Measurements from ENCODE around the gene LRRC56.
"Not testable (repeated sequence)": the region's sequence is repeated elsewhere in the genome, so short reads cannot be mapped to it uniquely, and the experiment has no call there.

Gene LRRC56

GRCh38 chr11:516918-517685, 20.2 kb upstream of the LRRC56 start:
- DNase-seq; in situ Hi-C loops (cut with MboI; ENCODE audit: low pct_unique_long_range_greater_than_20kb, low sequenced_read_pairs): not testable (repeated sequence)

GRCh38 chr11:518463-519202, 18.7 kb upstream of the LRRC56 start:
- in situ Hi-C loops (cut with MboI; ENCODE audit: low pct_unique_long_range_greater_than_20kb, low sequenced_read_pairs) = no loop called here

GRCh38 chr11:520428-521176, 16.7 kb upstream of the LRRC56 start:
- peak; percentile 34 for DNase-seq
- in situ Hi-C loops (cut with MboI; ENCODE audit: low pct_unique_long_range_greater_than_20kb, low sequenced_read_pairs) = no loop called here

More at GRCh38 chr11:518463-519202, 18.7 kb upstream of the LRRC56 start:
- DNase-seq = peak; percentile 97

GRCh38 chr11:521177-521688, 16.1 kb upstream of the LRRC56 start:
- in situ Hi-C loops (cut with MboI; ENCODE audit: low pct_unique_long_range_greater_than_20kb, low sequenced_read_pairs) = no loop called here
- DNase-seq = no peak

GRCh38 chr11:526192-526591, 11.1 kb upstream of the LRRC56 start:
- no peak for DNase-seq
- in situ Hi-C loops (cut with MboI; ENCODE audit: low pct_unique_long_range_greater_than_20kb, low sequenced_read_pairs) = no loop called here

GRCh38 chr11:528166-528814, 9.0 kb upstream of the LRRC56 start:
- in situ Hi-C loops (cut with MboI; ENCODE audit: low pct_unique_long_range_greater_than_20kb, low sequenced_read_pairs) = no loop called here
- no peak for DNase-seq

- no peak for DNase-seq
- in situ Hi-C loops (cut with MboI; ENCODE audit: low pct_unique_long_range_greater_than_20kb, low sequenced_read_pairs) = no loop called here
Measured at GRCh38 chr11:528815-529727, 8.3 kb upstream of the LRRC56 start.

GRCh38 chr11:529728-530411, 7.5 kb upstream of the LRRC56 start:
- no peak for DNase-seq
- in situ Hi-C loops (cut with MboI; ENCODE audit: low pct_unique_long_range_greater_than_20kb, low sequenced_read_pairs) = no loop called here

- in situ Hi-C loops (cut with MboI; ENCODE audit: low pct_unique_long_range_greater_than_20kb, low sequenced_read_pairs) = no loop called here
- no peak for DNase-seq
Measured at GRCh38 chr11:530960-531831, 6.1 kb upstream of the LRRC56 start.

- in situ Hi-C loops (cut with MboI; ENCODE audit: low pct_unique_long_range_greater_than_20kb, low sequenced_read_pairs) = no loop called here
- DNase-seq = no peak
Measured at GRCh38 chr11:531919-532526, 5.3 kb upstream of the LRRC56 start.

GRCh38 chr11:532527-532985, 4.8 kb upstream of the LRRC56 start:
- in situ Hi-C loops (cut with MboI; ENCODE audit: low pct_unique_long_range_greater_than_20kb, low sequenced_read_pairs) = no loop called here
- DNase-seq = no peak

- DNase-seq = no peak
- in situ Hi-C loops (cut with MboI; ENCODE audit: low pct_unique_long_range_greater_than_20kb, low sequenced_read_pairs) = no loop called here
Measured at GRCh38 chr11:532986-533585, 4.2 kb upstream of the LRRC56 start.

GRCh38 chr11:533586-534395, 3.5 kb upstream of the LRRC56 start:
- DNase-seq = no peak
- in situ Hi-C loops (cut with MboI; ENCODE audit: low pct_unique_long_range_greater_than_20kb, low sequenced_read_pairs) = no loop called here

GRCh38 chr11:534396-535209, 2.7 kb upstream of the LRRC56 start:
- in situ Hi-C loops (cut with MboI; ENCODE audit: low pct_unique_long_range_greater_than_20kb, low sequenced_read_pairs) = no loop called here
- peak; percentile 40 for DNase-seq

GRCh38 chr11:535210-535518, 2.2 kb upstream of the LRRC56 start:
- no peak for DNase-seq
- in situ Hi-C loops (cut with MboI; ENCODE audit: low pct_unique_long_range_greater_than_20kb, low sequenced_read_pairs) = no loop called here

Measured in KBM-7 (cell line).